ENCODE measurements around the gene MALAT1. TPM values are rescaled to one million over a fixed set of nuclear protein-coding genes. Genes with fewer than 3 reads are reported as not detected.
"Not testable (repeated sequence)": the region's sequence is repeated elsewhere in the genome, so short reads cannot be mapped to it uniquely, and the experiment has no call there.

Gene MALAT1
- total RNA-seq = 16,459 TPM

- no peaks in the 10 kb centered on the region for H3K27me3 ChIP-seq
- peak in 1 of 2 donors; percentile 95 for DNase-seq (ENCODE audit: extremely low spot score in 2 of 2)
- H3K4me3 ChIP-seq = peak within 1 kb of the TSS; percentile 77 to 83
- peak within 1 kb of the TSS; percentile 100 for H3K27ac ChIP-seq
- peaks cover 29% of the 10 kb centered on the region for H3K4me1 ChIP-seq
- intact Hi-C loops (cut with DNase I) = loop anchor here (2.0 kb wide), 1 partner anchor 76 kb away; the partner anchor contains the start of gene NEAT1
- TF ChIP-seq CTCF (IDR thresholded peaks at IDR 0.05) (peak in 1 of 3 experiments; percentile 3), POLR2AphosphoS5 (IDR thresholded peaks at IDR 0.05; ENCODE audit: insufficient read depth in 1 of 2, low read depth in 1 of 2) (peak; percentile 100), POLR2A (IDR thresholded peaks at IDR 0.05) (peak; percentile 94 to 100)
- no peaks in the 10 kb centered on the region for H3K9me3 ChIP-seq
- peaks cover 19 to 32% of the 10 kb centered on the region in 2 donors for H3K36me3 ChIP-seq
Observed at GRCh38 chr11:65498977-65499712, at the start of gene MALAT1. Gene MALAT1 (plus strand): TSS chr11:65499045.

- H3K4me3 ChIP-seq; intact Hi-C loops (cut with DNase I); H3K9me3 ChIP-seq; DNase-seq (ENCODE audit: extremely low spot score in 2 of 2); H3K36me3 ChIP-seq; H3K27me3 ChIP-seq; H3K27ac ChIP-seq: not testable (repeated sequence)
- peaks cover 31% of the 10 kb centered on the region for H3K4me1 ChIP-seq
Observed at GRCh38 chr11:65451301-65451700, 47.5 kb upstream of the MALAT1 start.

GRCh38 chr11:65452259-65452658 is 46.6 kb upstream of the MALAT1 start:
- H3K9me3 ChIP-seq; H3K36me3 ChIP-seq; intact Hi-C loops (cut with DNase I); H3K4me3 ChIP-seq; DNase-seq (ENCODE audit: extremely low spot score in 2 of 2); H3K27me3 ChIP-seq: not testable (repeated sequence)
- H3K27ac ChIP-seq = peak overlapping the region; percentile 95
- H3K4me1 ChIP-seq = peaks cover 32% of the 10 kb centered on the region

- Histone ChIP-seq H3K27ac (peak overlapping the region; percentile 95), H3K4me1 (peaks cover 32% of the 10 kb centered on the region), H3K4me3 (no peak overlapping the region), H3K27me3 (no peaks in the 10 kb centered on the region), H3K36me3 (no peaks in the 10 kb centered on the region), H3K9me3 (no peaks in the 10 kb centered on the region)
- no peak for DNase-seq (ENCODE audit: extremely low spot score in 2 of 2)
- TF ChIP-seq POLR2AphosphoS5 (IDR thresholded peaks at IDR 0.05; ENCODE audit: insufficient read depth in 1 of 2, low read depth in 1 of 2) (peak in 1 of 2 donors; percentile 53), POLR2A (IDR thresholded peaks at IDR 0.05) (no peak)
- intact Hi-C loops (cut with DNase I) = no loop called here
Observed at GRCh38 chr11:65452806-65453490, 45.9 kb upstream of the MALAT1 start.

GRCh38 chr11:65454311-65454695 is 44.5 kb upstream of the MALAT1 start:
- DNase-seq (ENCODE audit: extremely low spot score in 2 of 2) = no peak
- intact Hi-C loops (cut with DNase I) = no loop called here

More at GRCh38 chr11:65454311-65454695, 44.5 kb upstream of the MALAT1 start:
- peak overlapping the region; percentile 50 to 77 for H3K4me3 ChIP-seq
- peak overlapping the region; percentile 95 for H3K27ac ChIP-seq
- H3K4me1 ChIP-seq = peaks cover 32% of the 10 kb centered on the region
- H3K27me3 ChIP-seq = no peaks in the 10 kb centered on the region
- no peak for TF ChIP-seq POLR2AphosphoS5 (IDR thresholded peaks at IDR 0.05; ENCODE audit: insufficient read depth in 1 of 2, low read depth in 1 of 2)
- TF ChIP-seq CTCF (IDR thresholded peaks at IDR 0.05) = no peak
- TF ChIP-seq POLR2A (IDR thresholded peaks at IDR 0.05) = no peak
- no peaks in the 10 kb centered on the region for H3K36me3 ChIP-seq
- no peaks in the 10 kb centered on the region for H3K9me3 ChIP-seq
